Measurements from ENCODE around the gene ZNF236. TPM values are rescaled to one million over a fixed set of nuclear protein-coding genes. Genes with fewer than 3 reads are reported as not detected.

Gene ZNF236
- total RNA-seq, 4 donors from 2014 or later, result 15.6 to 28.0 (median 20.6) TPM

- Histone ChIP-seq H3K4me3 (replicated peaks in 1 of 3) (no peak overlapping the region), H3K36me3 (no peaks in the 10 kb centered on the region), H3K27ac (no peak overlapping the region), H3K27me3 (no peaks in the 10 kb centered on the region), H3K4me1 (peaks cover 10 to 20% of the 10 kb centered on the region in 2 donors), H3K9me3 (no peaks in the 10 kb centered on the region)
- intact Hi-C loops (cut with DNase I), result no loop called here
- no peak for DNase-seq
- 74 to 81% methylated on average over 4 of the region's 4 CpGs for WGBS, 2 donors
- TF ChIP-seq CTCF (IDR thresholded peaks at IDR 0.05) (no peak), POLR2A (IDR thresholded peaks at IDR 0.05) (no peak)
Observed at GRCh38 chr18:76844742-76845477, 22.6 kb downstream of the ZNF236 start.

DNA sequence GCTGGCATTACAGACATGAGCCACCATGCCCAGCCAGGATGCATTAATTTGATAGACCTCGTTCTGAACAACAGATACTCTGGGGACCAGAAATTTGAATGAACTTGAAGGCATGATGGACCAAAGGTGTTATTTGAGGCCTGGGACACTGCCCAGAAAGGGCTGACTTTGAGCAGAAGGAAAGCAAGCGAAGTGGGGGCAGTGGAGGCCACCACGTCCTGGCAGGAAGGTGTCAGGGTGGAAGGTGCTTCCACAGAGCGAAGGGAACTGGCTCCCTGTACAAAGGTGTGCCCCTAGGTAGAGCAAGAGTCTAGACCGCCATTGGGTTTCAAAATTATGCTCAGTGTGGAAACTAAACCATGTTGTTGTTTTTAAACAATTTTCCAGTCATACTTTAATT lies 23.9 kb downstream of the ZNF236 start:
- Histone ChIP-seq H3K27me3 (no peaks in the 10 kb centered on the region), H3K4me1 (peaks cover 13 to 20% of the 10 kb centered on the region in 2 donors), H3K4me3 (replicated peaks in 1 of 3) (no peak overlapping the region), H3K36me3 (no peaks in the 10 kb centered on the region), H3K9me3 (no peaks in the 10 kb centered on the region), H3K27ac (no peak overlapping the region)
- 90 to 94% methylated on average over 5 of the region's 5 CpGs for WGBS, 2 donors
- TF ChIP-seq CTCF (IDR thresholded peaks at IDR 0.05) (no peak), POLR2A (IDR thresholded peaks at IDR 0.05) (no peak)
- no peak for DNase-seq
- intact Hi-C loops (cut with DNase I), result no loop called here

DNA sequence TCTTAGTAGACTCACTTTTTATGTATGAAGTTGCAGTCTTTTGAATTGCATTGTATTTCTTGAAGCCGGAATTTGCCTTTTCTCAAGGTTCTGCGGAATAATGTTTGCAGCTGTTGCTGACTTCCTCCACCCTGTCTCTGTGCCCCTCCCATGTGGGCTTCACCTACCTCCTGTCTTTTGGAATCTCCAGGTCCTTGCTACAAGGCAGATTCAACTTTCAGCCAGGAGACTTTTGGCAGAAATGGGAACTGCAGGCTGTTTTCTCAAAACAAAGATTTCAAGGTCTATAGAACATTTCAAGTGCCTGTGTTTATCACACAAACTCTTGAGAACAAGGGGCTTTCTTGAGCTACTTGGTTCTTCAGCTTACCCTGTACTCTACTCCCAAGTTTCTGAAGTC lies 25.6 kb downstream of the ZNF236 start:
- intact Hi-C loops (cut with DNase I), result no loop called here
- no peaks in the 10 kb centered on the region for H3K36me3 ChIP-seq

GRCh38 chr18:76850112-76850511 lies 27.8 kb downstream of the ZNF236 start:
- WGBS, 2 donors, result 90 to 95% methylated on average over 1 of the region's 1 CpG
- intact Hi-C loops (cut with DNase I), result no loop called here
- Histone ChIP-seq H3K27ac (no peak overlapping the region), H3K27me3 (no peaks in the 10 kb centered on the region), H3K4me1 (peaks cover 4 to 18% of the 10 kb centered on the region in 2 donors), H3K4me3 (replicated peaks in 1 of 3) (no peak overlapping the region), H3K9me3 (no peaks in the 10 kb centered on the region), H3K36me3 (no peaks in the 10 kb centered on the region)
- TF ChIP-seq CTCF (IDR thresholded peaks at IDR 0.05) (no peak), POLR2A (IDR thresholded peaks at IDR 0.05) (no peak)
- no peak for DNase-seq

More for the DNA sequence above, 25.6 kb downstream of the ZNF236 start:
- Histone ChIP-seq H3K9me3 (no peaks in the 10 kb centered on the region), H3K4me1 (peaks cover 8 to 20% of the 10 kb centered on the region in 2 donors), H3K4me3 (replicated peaks in 1 of 3) (no peak overlapping the region), H3K27me3 (no peaks in the 10 kb centered on the region), H3K27ac (no peak overlapping the region)
- peak; percentile 22 to 30 for DNase-seq
- TF ChIP-seq POLR2A (IDR thresholded peaks at IDR 0.05) (no peak), CTCF (IDR thresholded peaks at IDR 0.05) (peak in 5 of 6 experiments; percentile 23 to 59 (median 42))
- WGBS, 2 donors, result 58 to 66% methylated on average over 2 of the region's 2 CpGs

DNA sequence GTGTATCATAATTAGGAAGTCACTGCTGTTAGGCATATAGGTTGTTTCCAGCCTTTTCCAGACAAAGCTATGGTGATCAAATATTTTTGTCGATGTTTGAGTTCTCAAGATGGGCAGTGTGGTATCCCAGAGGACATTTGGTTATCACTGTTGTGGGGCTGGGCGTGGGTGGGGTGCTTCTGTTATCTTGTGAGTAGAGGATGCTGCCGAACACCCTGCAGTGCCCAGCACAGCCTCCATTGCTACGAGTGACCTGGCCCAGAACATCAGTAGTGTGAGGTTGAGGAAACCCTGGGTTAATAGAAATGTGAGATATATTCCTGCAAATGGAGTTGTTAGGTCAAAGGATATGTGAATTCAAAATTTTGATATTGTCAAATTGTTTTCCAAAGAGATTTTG lies 33.2 kb downstream of the ZNF236 start:
- no peaks in the 10 kb centered on the region for H3K9me3 ChIP-seq
- no peak for DNase-seq
- H3K4me3 ChIP-seq (replicated peaks in 1 of 3), result no peak overlapping the region
- H3K27me3 ChIP-seq, result no peaks in the 10 kb centered on the region
- TF ChIP-seq POLR2A (IDR thresholded peaks at IDR 0.05), result no peak
- no peak for TF ChIP-seq CTCF (IDR thresholded peaks at IDR 0.05)
- intact Hi-C loops (cut with DNase I), result no loop called here
- H3K36me3 ChIP-seq, result no peaks in the 10 kb centered on the region
- H3K27ac ChIP-seq, result no peak overlapping the region
- 93 to 95% methylated on average over 4 of the region's 4 CpGs for WGBS, 2 donors
- H3K4me1 ChIP-seq, result peaks cover 0 to 5% of the 10 kb centered on the region in 2 donors
